Muscle of leg (tissue), 11 donors: Measurements from ENCODE around the gene ARPC1A. TPM values are rescaled to one million over a fixed set of nuclear protein-coding genes. Genes with fewer than 3 reads are reported as not detected.

Experiments used
- DNase-seq: peaks from one replicate; pipeline ENCODE4 v3.0.0; 2013
- H3K27ac ChIP-seq: one replicate; pipeline ENCODE4 v1.5.1; 2013; ENCODE audit warnings: mild to moderate bottlenecking, low read length, control low read depth
- H3K27me3 ChIP-seq: one replicate; pipeline ENCODE4 v1.6.1; 2013; ENCODE audit warnings: low read length; ENCODE audit not compliant: control insufficient read depth, insufficient read depth
- H3K36me3 ChIP-seq: one replicate; pipeline ENCODE4 v1.6.1; 2013; ENCODE audit warnings: low read length; ENCODE audit not compliant: control insufficient read depth, insufficient read depth
- H3K4me1 ChIP-seq: one replicate; pipeline ENCODE4 v1.6.1; 2013; ENCODE audit warnings: low read length; ENCODE audit not compliant: control insufficient read depth, insufficient read depth
- H3K4me3 ChIP-seq: one replicate; pipeline ENCODE4 v1.5.1; 2013; ENCODE audit warnings: low read length, control low read depth
- H3K9me3 ChIP-seq: replicated peaks from 2 replicates; pipeline ENCODE4 v1.6.1; 2013; ENCODE audit warnings: low read depth, low read length; ENCODE audit not compliant: control insufficient read depth
- WGBS: methylation state at CpG from one replicate; pipeline ENCODE4 v1.1.5; 2013; ENCODE audit warnings: missing lambda C conversion rate; ENCODE audit not compliant: insufficient coverage; 5-methylcytosine and 5-hydroxymethylcytosine counted together
- polyA plus RNA-seq, 8 donors: library from polyadenylated mRNA; unstranded; fragments of 120-200 nt; gene quantifications; one replicate each; pipeline versions ENCODE4 v1.2.1 to v1.2.3, GENCODE V29; 2013; ENCODE audit warnings: inconsistent platforms in 1 of 8, low replicate concordance in 1 of 8; ENCODE audit not compliant: insufficient read length in 8 of 8, insufficient read depth in 1 of 8
- total RNA-seq: library from RNA; stranded (reverse); fragments of 120-200 nt; gene quantifications from one replicate; pipeline ENCODE4 v1.2.4, GENCODE V29; 2013

The ARPC1A gene
- total and polyA plus RNA-seq, 9 donors, result 54.6 to 90.3 (median 66.5) TPM

DNA sequence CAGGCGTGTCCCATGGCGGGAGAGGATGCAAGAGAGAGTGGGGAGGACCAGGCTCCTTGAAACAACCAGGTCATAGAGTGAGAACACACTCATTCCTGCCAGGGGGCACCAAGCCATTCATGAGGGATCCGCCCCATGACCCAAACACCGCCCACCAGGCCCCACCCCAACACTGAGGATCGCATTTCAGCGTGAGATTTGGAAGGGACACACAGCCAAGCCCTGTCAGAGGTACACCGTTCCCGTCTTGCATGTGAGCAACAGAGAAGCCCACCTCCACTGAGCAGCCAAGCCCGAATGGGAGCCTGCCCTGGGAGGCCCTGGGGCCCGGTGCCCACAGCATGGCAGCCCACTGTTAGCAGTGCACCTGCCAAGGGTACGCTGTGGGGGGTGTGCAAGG lies 40.9 kb downstream of the ARPC1A start:
- 69% methylated on average over 6 of the region's 11 CpGs for WGBS
- Histone ChIP-seq H3K4me3 (no peak overlapping the region), H3K9me3 (no peaks in the 10 kb centered on the region), H3K27ac (no peak overlapping the region), H3K36me3 (peaks cover 56% of the 10 kb centered on the region), H3K4me1 (peaks cover 8% of the 10 kb centered on the region), H3K27me3 (no peaks in the 10 kb centered on the region)
- DNase-seq, result no peak

DNA sequence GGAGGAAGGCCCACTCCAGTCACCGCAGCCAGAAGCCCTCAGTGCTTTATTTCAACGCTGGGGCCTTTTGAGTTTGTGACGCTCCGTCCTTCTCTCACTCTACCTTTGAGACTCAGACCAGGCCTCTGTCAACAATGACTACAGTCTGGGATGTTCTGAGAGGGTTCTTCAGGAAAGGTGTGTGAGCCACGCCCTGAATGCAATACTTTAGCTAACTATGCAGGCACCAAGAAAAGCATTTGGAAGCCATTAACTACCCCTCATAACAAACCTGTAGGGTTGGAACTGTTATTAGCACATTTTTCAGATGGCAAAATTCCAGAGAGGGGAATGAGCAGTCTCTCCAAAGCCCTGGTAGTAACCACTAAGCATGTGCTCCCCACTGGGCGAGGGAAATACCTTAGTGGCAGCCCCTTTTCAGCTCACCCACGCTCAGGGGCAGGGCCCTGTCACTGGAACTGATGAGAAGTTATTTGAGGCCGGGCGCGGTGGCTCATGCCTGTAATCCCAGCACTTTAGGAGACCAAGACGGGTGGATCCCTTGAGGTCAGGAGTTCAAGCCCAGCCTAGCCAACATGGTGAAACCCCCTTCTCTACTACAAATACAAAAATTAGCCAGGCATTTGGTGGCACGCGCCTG lies 43.2 kb downstream of the ARPC1A start:
- H3K27me3 ChIP-seq, result no peaks in the 10 kb centered on the region
- no peak overlapping the region for H3K4me3 ChIP-seq
- peaks cover 38% of the 10 kb centered on the region for H3K36me3 ChIP-seq
- H3K27ac ChIP-seq, result no peak overlapping the region
- peaks cover 13% of the 10 kb centered on the region for H3K4me1 ChIP-seq
- 86% methylated on average over 7 of the region's 13 CpGs for WGBS
- no peak for DNase-seq
- no peaks in the 10 kb centered on the region for H3K9me3 ChIP-seq

- H3K27ac ChIP-seq, result peak overlapping the region; percentile 55
- WGBS, result 15% methylated on average over 7 of the region's 9 CpGs
- H3K27me3 ChIP-seq, result no peaks in the 10 kb centered on the region
- H3K36me3 ChIP-seq, result peaks cover 28% of the 10 kb centered on the region
- no peaks in the 10 kb centered on the region for H3K9me3 ChIP-seq
- peaks cover 13% of the 10 kb centered on the region for H3K4me1 ChIP-seq
- no peak overlapping the region for H3K4me3 ChIP-seq
- DNase-seq, result peak; percentile 89
Measured at GRCh38 chr7:99369767-99370391, 44.2 kb downstream of the ARPC1A start.

- peaks cover 16% of the 10 kb centered on the region for H3K36me3 ChIP-seq
- no peak overlapping the region for H3K4me3 ChIP-seq
- no peak for DNase-seq
- no peak overlapping the region for H3K27ac ChIP-seq
- H3K4me1 ChIP-seq, result peaks cover 17% of the 10 kb centered on the region
- H3K27me3 ChIP-seq, result no peaks in the 10 kb centered on the region
- 93% methylated on average over 7 of the region's 11 CpGs for WGBS
- no peaks in the 10 kb centered on the region for H3K9me3 ChIP-seq
Measured at GRCh38 chr7:99371376-99371920, 45.8 kb downstream of the ARPC1A start.

DNA sequence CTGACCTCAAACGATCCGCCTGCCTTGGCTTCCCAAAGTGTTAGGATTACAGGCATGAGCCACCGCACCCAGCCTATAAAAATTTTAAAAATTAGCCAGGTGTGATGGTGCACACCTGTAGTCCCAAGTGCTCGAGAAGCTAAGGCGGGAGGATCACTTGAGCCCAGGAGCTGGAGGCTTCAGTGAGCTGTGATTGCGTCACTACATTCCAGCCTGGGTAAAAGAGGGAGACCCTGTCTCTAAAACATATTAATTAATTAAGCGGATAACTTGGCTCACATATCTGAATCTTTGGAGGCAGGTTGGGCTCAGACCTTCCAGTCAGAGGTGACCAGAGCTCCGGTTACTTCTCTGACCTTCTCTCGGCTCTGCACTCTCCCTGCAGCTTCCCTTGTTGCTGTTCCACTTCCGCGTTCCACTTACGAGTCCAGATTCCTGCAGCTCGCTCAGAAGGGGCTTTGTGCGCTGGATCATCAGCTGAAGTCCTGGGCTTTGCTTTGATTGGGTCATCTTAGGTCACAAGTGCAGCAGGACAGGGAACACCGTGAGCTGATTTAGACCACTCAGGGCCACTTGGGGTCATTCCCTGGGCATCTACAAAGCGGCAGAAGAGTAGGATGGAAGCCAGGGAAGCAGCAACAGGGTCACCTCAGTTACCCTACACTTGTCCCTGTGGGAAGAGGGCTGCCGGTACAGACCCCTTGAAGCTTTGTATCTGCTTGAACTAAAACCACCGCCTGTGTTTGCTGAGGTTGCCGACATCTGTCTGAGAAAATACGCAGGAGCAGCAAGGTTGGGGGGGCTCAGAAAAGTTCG lies 46.8 kb downstream of the ARPC1A start:
- H3K4me3 ChIP-seq, result no peak overlapping the region
- WGBS, result 42% methylated on average over 15 of the region's 21 CpGs
- no peaks in the 10 kb centered on the region for H3K9me3 ChIP-seq
- peaks cover 7% of the 10 kb centered on the region for H3K36me3 ChIP-seq
- H3K4me1 ChIP-seq, result peaks cover 17% of the 10 kb centered on the region
- DNase-seq, result peak; percentile 53
- H3K27ac ChIP-seq, result peak overlapping the region; percentile 7
- no peaks in the 10 kb centered on the region for H3K27me3 ChIP-seq

DNA sequence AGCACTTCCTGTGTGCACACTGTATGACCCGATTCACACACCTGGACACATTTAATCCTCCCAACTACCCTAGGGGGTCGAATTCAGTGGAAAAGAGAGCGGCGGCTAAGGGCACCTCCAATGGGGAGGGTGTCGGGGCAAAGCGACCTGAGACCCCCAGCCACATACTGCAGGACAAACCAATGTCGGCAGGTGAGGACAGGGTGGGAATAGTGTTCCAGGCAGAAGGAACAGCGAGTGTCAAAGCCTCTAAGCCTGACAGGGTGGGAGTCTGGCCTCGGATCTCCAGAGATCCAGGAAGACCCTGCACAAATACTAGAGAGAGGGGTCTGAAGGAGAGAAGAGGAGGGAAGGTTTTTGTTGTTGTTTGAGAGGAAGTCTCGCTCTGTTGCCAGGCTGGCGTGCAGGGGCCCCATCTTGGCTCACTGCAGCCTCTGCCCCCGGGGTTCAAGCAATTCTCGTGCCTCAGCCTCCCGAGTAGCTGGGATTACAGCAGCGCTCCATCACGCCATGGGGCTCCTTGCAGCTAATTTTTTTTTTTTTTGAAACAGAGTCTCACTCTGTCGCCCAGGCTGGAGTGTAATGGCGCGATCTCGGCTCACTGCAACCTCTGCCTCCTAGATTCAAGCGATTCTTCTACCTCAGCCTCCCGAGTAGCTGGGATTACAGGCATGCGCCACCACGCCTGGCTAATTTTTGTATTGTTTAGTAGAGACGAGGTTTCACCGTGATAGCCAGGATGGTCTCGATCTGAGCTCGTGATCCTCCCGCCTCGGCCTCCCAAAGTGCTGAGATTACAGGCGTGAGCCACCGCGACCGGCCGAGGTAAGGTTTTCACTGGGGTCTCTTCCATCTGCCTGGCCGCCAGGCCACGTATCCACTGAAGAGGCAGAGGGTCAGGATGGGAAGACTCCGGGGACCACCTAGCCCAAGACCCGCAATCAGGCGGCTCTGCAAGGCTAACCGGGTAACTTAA lies 47.7 kb downstream of the ARPC1A start:
- Histone ChIP-seq H3K36me3 (peaks cover 7% of the 10 kb centered on the region), H3K4me3 (peak overlapping the region; percentile 60), H3K27ac (peak overlapping the region; percentile 15), H3K27me3 (no peaks in the 10 kb centered on the region), H3K9me3 (no peaks in the 10 kb centered on the region), H3K4me1 (peaks cover 17% of the 10 kb centered on the region)
- DNase-seq, result no peak
- 69% methylated on average over 26 of the region's 41 CpGs for WGBS

GRCh38 chr7:99374111-99375064 lies 48.7 kb downstream of the ARPC1A start, which contains the start of gene ARPC1B:
ARPC1B (plus strand) TSS chr7:99374730; CDS start chr7:99385715, 10,985 bp downstream.
- peak; percentile 85 for DNase-seq
- peaks cover 18% of the 10 kb centered on the region for H3K4me1 ChIP-seq
- under 1% methylated on average over 84 of the region's 95 CpGs for WGBS

DNA sequence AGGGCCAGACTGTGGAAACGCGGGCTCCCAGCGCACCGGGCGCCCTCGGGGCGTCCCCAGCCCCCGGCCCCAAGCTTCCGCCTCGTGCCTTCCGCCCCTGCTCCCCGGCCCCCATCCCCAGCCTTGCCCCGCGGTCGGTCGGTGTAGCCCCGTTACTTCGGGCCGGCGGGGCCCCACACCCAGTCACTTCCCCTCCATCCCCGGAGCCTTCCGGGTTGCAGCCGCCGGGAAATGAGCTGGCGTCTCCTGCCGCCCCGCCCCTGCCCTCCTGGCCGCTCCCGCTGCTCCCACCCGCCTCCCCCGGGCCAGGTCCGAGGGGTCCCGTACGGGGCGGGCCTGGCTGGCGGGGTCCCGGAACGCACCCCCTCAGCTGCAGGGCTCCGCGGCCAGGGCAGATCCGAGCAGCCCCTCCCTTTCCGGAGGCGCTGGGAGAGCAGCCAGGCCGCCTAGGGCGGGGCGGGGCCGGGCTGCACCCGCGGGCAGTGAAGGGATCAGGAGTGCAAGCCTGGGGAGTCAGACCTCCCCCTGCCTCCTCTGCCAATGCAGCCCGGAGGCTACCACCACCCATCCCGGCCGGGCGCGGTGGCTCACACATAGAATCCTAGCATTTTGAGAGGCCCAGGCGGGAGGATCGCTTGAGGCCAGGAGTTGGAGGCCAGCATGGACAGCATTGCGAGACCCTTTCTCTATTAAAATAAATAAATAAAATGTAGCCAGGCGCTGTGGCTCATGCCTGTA lies 49.5 kb downstream of the ARPC1A start:
- 0% methylated on average over 46 of the region's 58 CpGs for WGBS
- Histone ChIP-seq H3K27me3 (no peaks in the 10 kb centered on the region), H3K36me3 (no peaks in the 10 kb centered on the region), H3K4me1 (peaks cover 20% of the 10 kb centered on the region), H3K9me3 (no peaks in the 10 kb centered on the region), H3K27ac (peak overlapping the region; percentile 71), H3K4me3 (peak overlapping the region; percentile 60)
- peak; percentile 80 for DNase-seq

More at GRCh38 chr7:99374111-99375064, 48.7 kb downstream of the ARPC1A start, which contains the start of gene ARPC1B:
- Histone ChIP-seq H3K27me3 (no peaks in the 10 kb centered on the region), H3K36me3 (no peaks in the 10 kb centered on the region), H3K9me3 (no peaks in the 10 kb centered on the region), H3K27ac (peak within 1 kb of the TSS; percentile 71), H3K4me3 (peak within 1 kb of the TSS; percentile 60)
